Erythroblast (primary cell): ENCODE results near the gene ZNF582.

ENCODE experiments used
- DNase-seq, 2 experiments: peaks; one replicate each; lab custom pipeline; 2025; lab: John Stamatoyannopoulos, UW
- GATA1 ChIP-seq: IDR thresholded peaks from 2 replicates; pipeline ENCODE4 v1.6.1; 2011; ENCODE audit warnings: low read depth, mild to moderate bottlenecking, control low read depth, low read length, moderate library complexity
- POLR2A ChIP-seq: IDR thresholded peaks from 2 replicates; pipeline ENCODE4 v1.6.1; 2011; ENCODE audit warnings: mild to moderate bottlenecking, low read length

The ZNF582 gene

GRCh38 chr19:56393119-56394012, at the start of gene ZNF582:
Gene ZNF582, minus strand, starts transcription at chr19:56393534. Its CDS starts 1,782 bp downstream, at chr19:56391752.
- peak; percentile 95 to 97 for DNase-seq
- TF ChIP-seq GATA1 (peak; percentile 48), POLR2A (peak; percentile 60)

DNA sequence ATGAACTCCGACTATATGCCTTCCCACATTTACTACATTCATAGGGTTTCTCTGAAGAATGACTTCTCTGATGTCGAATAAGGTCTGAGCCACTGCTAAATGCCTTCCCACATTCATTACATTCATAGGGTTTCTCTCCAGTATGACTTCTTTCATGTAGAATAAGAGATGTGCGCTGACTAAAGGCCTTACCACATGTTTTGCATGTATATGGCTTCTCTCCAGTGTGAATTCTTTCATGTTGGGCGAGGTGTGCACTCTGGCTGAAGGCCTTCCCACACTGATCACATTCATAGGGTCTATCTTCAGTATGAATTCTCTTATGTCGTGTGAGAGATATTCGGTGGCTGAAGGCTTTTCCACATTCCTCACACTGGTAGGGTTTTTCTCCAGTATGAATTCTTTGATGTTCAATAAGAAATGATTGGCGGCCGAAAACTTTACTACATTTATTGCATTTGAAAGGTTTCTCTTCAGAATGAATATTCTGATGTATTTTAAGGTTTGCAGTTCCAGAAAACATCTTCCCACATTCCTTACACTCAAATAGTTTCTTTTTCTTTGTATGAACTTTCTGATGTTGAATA, 48.0 kb upstream of the ZNF582 start:
- DNase-seq = no peak
- TF ChIP-seq GATA1 (no peak), POLR2A (no peak)

- TF ChIP-seq POLR2A = no peak
- DNase-seq = peak in 1 of 2 experiments; percentile 15
Observed at GRCh38 chr19:56423985-56424353, 30.6 kb upstream of the ZNF582 start.

DNA sequence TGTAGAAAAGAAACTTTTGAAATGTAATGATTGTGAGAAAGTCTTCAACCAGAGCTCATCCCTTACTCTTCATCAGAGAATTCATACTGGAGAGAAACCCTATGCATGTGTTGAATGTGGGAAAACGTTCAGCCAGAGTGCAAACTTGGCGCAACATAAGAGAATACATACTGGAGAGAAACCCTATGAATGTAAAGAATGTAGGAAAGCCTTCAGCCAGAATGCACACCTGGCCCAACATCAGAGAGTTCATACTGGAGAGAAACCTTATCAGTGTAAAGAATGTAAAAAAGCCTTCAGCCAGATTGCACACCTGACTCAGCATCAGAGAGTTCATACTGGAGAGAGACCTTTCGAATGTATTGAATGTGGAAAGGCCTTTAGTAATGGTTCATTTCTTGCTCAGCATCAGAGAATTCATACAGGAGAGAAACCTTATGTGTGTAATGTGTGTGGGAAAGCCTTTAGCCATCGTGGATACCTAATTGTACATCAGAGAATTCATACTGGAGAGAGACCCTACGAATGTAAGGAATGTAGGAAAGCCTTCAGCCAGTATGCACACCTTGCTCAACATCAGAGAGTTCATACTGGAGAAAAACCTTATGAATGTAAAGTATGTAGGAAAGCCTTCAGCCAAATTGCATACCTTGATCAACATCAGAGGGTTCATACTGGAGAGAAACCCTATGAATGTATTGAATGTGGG, 30.1 kb upstream of the ZNF582 start:
- no peak for TF ChIP-seq GATA1
- TF ChIP-seq POLR2A = no peak
- no peak for DNase-seq

GRCh38 chr19:56405062-56405461, 11.7 kb upstream of the ZNF582 start:
- DNase-seq = peak in 1 of 2 experiments; percentile 32
- TF ChIP-seq POLR2A = no peak
- no peak for TF ChIP-seq GATA1

DNA sequence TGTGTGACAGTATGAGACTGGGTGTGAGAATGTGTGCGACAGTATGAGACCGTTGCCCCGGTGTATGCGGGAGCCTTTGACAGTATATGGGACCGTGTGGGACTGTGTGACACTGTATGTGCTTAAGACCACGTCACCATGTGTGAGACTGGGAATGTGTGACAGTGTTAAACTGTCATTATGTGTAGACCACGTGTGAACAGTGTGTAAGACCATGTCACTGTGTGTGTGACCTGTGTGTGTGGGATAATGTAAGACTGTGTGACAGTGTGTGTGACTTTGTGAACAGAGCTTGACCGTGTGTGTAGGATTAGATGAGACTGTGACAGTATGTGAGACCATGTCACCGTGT, 11.3 kb upstream of the ZNF582 start:
- TF ChIP-seq GATA1 (no peak), POLR2A (no peak)
- peak in 1 of 2 experiments; percentile 69 for DNase-seq

- DNase-seq = peak; percentile 96 to 97
- peak; percentile 49 for TF ChIP-seq POLR2A
- TF ChIP-seq GATA1 = no peak
Observed at GRCh38 chr19:56403764-56404704, 10.7 kb upstream of the ZNF582 start, which contains the start of gene ZNF583. Gene ZNF583, plus strand, starts transcription at chr19:56404332. Its CDS starts 2,783 bp downstream, at chr19:56407115.

DNA sequence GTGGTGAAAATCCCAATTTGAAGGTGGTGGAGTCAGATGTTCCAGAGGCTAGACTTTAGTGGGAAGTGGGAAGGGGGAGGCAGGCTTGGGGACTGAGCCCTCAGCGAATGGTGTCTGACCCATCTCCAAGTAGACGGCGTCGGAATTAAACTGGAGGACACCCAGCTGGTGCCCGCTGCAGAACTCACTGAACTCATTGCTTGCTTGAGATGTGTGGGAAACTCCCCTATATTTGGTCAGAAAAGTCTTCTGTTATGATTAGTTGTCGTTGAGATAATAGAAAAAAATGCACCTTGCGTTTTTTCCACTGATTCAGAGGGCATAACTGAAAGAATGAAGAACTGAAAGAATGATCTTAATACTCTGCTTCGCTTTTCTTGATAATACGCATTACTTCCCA, 9.9 kb upstream of the ZNF582 start:
- no peak for TF ChIP-seq GATA1
- TF ChIP-seq POLR2A = no peak

GRCh38 chr19:56400485-56400884, 7.2 kb upstream of the ZNF582 start:
- no peak for TF ChIP-seq POLR2A
- no peak for TF ChIP-seq GATA1

More for the DNA sequence above, 9.9 kb upstream of the ZNF582 start:
- DNase-seq = no peak

DNA sequence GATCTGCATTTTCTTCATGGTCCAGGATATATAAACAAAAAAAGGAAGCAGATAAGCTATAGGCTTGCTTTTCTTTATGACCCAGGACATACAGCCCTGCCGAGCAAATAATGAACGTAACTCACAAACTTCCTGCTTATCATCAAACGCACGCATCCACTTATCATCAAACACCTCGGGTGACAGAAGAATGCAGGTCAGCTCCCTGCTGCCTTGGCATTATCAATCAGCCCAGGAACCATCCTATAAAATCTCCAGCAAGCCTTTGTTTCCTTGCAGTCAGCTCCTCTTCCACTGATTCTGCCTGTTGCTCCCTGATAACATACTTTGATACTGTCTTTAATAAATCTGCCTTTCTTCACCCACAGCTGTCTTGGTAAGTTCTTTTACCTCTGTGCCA, 5.5 kb upstream of the ZNF582 start:
- DNase-seq = no peak
- TF ChIP-seq GATA1 (no peak), POLR2A (no peak)

More at GRCh38 chr19:56400485-56400884, 7.2 kb upstream of the ZNF582 start:
- no peak for DNase-seq

DNA sequence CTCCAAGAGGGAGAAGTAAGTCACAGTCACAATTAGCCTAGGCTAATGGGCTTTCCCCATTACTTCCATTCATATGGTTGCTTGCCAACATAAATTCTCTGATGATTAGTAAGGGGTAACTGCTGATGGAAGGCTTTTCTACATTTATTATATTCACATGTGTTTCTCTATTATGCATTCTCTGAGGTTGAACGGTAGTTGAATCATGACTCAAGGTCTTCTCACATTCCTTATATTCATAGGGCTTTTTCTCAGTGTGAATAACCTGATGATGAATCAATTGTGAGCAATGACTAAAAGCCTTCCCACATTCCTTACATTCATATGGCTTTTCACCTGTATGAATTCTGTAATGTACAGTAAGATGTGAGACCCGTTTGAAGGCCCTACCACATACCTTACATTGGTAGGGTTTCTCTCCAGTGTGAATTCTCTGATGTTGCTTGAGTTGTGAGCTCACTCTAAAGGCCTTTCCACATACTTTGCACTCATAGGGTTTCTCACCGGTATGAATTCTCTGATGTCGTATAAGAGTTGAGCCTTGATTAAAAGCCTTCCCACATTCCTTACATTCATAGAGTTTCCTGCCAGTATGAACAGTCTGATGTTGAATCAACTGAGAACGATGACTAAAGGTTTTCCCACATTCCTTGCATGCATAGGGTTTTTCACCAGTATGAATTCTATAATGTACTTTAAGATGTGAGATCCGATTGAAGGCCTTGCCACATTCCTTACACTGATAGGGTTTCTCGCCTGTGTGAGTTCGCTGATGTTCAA, 9.3 kb downstream of the ZNF582 start:
- TF ChIP-seq GATA1 (no peak), POLR2A (no peak)
- no peak for DNase-seq

DNA sequence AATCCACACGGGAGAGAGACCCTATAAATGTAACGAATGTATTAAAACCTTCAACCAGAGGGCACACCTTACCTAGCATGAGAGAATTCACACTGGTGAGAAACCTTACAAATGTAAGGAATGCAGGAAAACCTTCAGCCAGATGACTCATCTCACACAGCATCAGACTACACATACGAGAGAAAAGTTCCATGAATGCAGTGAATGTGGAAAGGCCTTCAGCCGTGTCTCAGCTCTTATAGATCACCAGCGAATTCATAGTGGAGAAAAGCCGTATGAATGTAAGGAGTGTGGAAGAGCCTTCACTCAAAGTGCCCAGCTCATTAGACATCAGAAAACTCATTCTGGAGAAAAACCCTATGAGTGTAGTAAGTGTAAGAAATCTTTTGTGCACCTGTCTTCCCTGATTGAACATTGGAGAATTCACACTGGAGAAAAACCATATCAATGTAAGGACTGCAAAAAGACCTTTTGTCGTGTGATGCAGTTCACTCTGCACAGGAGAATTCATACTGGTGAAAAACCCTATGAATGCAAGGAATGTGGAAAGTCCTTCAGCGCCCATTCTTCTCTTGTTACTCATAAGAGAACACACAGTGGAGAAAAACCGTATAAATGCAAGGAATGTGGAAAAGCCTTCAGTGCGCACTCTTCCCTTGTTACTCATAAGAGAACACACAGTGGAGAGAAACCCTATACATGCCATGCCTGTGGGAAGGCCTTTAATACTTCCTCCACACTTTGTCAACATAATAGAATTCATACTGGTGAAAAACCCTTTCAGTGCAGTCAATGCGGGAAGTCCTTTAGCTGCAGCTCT, 16.0 kb downstream of the ZNF582 start:
- no peak for DNase-seq
- TF ChIP-seq GATA1 = no peak
- no peak for TF ChIP-seq POLR2A
